ENCODE results near the gene MFAP3L.

DNA sequence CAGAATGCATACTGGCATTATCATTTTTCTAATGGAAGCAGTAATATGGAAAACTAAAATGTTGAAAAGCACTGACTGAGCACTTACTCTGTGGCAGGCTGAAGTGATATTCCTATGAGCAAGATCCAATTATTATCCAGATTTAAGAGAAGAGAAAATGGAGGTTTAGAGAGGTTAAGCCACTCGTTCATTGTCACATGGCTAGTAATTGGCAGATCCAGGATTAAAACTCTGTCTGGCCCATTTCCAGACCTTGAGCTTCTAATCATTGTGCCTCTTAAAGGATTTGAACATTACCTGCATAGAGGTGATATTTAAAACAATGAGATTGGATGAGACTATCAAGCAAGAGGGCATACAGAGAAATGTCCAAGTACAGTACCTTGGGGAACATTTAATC lies 80.6 kb downstream of the MFAP3L start:
- TF ChIP-seq CTCF (conservative IDR thresholded peaks at IDR 0.05 in 1 of 2, IDR thresholded peaks at IDR 0.05 in 1 of 2; ENCODE audit: low read depth in 1 of 2, low read length in 2 of 2) (no peak), EZH2 (IDR thresholded peaks at IDR 0.05; ENCODE audit: low read length, missing control alignments) (no peak)

Measured in fibroblast of lung (primary cell).